ENCODE data around the gene TRAPPC2L. TPM values are rescaled to one million over a fixed set of nuclear protein-coding genes. Genes with fewer than 3 reads are reported as not detected.
A peak's percentile ranks its signal among the peaks of the same experiment; 100 is the strongest.
"Not testable (repeated sequence)": the region's sequence is repeated elsewhere in the genome, so short reads cannot be mapped to it uniquely, and the experiment has no call there.

The TRAPPC2L gene
- total RNA-seq, 3 donors from 2014 or later: 30.6 to 57.9 (median 40.7) TPM

DNA sequence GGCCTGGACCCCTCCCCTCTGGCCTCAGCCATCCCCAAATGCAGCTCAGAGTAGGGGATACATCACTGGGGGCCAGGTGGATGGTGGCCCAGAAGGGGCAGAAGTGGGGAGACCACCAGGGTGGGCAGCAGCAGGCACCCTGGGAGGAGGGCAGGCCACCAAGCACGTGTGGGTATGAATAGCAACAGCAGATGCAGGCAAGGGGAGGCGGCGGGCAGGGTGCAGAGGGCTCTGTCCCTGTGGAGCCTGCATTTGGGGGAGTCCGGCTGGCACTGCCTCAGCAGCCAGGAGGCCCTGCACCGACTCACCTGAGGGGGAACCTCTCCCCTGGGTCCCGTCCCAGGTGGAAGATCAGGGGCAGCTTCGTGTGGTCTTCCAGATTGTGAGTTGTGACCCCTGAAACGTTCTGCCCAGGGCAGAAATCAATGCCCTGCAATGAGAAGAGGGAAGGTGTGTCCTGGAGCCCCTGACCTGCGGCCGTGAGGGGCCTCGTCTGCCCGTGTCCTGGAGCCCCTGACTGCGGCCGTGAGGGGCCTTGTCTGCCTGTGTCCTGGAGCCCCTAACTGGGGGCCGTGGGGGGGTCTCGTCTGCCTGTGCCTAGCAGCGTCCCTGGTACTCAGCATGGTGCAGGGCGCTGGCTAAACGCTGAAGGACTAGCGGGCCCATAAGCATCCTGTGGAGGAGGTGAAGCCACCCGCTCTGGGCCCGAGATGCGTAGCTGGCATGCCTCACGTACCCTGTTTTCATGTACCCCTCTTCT lies 34.5 kb upstream of the TRAPPC2L start:
- H3K36me3 ChIP-seq (ENCODE audit: low read depth): no peaks in the 10 kb centered on the region
- TF ChIP-seq, protein P1, sequence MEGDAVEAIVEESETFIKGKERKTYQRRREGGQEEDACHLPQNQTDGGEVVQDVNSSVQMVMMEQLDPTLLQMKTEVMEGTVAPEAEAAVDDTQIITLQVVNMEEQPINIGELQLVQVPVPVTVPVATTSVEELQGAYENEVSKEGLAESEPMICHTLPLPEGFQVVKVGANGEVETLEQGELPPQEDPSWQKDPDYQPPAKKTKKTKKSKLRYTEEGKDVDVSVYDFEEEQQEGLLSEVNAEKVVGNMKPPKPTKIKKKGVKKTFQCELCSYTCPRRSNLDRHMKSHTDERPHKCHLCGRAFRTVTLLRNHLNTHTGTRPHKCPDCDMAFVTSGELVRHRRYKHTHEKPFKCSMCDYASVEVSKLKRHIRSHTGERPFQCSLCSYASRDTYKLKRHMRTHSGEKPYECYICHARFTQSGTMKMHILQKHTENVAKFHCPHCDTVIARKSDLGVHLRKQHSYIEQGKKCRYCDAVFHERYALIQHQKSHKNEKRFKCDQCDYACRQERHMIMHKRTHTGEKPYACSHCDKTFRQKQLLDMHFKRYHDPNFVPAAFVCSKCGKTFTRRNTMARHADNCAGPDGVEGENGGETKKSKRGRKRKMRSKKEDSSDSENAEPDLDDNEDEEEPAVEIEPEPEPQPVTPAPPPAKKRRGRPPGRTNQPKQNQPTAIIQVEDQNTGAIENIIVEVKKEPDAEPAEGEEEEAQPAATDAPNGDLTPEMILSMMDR (IDR thresholded peaks at IDR 0.05): no peak

DNA sequence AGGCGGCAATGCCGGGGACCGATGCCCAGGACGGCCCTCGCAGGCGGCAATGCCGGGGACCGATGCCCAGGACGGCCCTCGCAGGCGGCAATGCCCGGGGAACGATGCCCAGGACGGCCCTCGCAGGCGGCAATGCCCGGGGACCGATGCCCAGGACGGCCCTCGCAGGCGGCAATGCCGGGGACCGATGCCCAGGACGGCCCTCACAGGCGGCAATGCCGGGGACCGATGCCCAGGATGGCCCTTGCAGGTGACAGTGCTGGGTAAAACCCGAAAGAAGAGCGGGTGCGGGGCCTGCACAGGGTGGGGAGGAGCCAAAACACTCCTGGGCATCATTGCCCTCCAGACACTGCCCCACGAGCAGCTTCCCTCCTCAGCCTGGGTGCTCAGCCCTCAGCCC lies 33.3 kb upstream of the TRAPPC2L start:
- H3K9me3 ChIP-seq; intact Hi-C loops (cut with DNase I, micrococcal nuclease); ATAC-seq; H3K4me3 ChIP-seq; H3K4me1 ChIP-seq (ENCODE audit: low read depth); DNase-seq; H3K36me3 ChIP-seq (ENCODE audit: low read depth): not testable (repeated sequence)

More for the DNA sequence above, 34.5 kb upstream of the TRAPPC2L start:
- ATAC-seq (no peak), DNase-seq (no peak)
- H3K9me3 ChIP-seq: no peaks in the 10 kb centered on the region
- peaks cover 10% of the 10 kb centered on the region for H3K4me1 ChIP-seq (ENCODE audit: low read depth)
- intact Hi-C loops (cut with DNase I, micrococcal nuclease): no loop called here
- H3K4me3 ChIP-seq: no peak overlapping the region

DNA sequence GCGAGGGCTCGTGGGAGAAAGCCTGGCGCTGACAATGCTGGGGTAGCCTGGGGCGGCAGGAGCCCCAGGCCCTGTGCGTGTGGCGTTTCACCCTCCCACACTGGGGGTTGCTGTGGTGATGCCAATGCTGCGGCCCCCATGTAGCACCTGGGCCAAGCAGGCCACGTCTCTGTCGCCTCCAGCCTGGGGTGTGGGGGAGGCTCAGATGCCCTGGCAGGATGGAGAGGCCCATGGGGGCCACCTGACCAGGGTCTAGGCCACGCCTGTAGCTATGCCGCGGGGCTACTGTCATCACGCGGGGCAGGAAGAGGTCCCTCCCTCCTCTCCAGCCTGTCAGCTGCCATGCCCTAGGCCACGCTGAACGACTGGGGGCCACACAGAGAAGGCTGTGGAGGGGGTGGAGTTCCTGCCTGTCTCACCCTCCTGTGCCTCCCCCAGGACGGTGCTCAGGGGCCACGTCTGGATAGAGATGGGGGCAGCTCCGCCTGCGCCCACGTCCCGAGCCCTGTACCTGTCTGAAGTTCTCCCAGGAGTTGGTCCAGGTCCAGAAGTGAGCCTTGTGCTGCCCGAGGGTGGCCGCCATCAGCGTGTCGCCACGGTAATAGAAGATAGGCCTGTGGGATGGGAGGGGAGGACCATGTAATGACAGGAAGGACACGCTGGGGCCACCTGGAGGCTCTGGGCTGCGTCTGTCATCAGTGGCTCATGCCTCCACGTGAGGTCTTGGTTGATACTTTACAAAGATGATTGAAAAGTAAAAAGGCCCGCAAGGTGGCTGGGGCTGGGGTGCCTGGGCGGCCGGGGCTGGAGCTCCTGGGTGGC lies 32.5 kb upstream of the TRAPPC2L start:
- intact Hi-C loops (cut with DNase I, micrococcal nuclease): no loop called here
- no peaks in the 10 kb centered on the region for H3K36me3 ChIP-seq (ENCODE audit: low read depth)
- no peaks in the 10 kb centered on the region for H3K9me3 ChIP-seq
- H3K4me1 ChIP-seq (ENCODE audit: low read depth): peaks cover 10% of the 10 kb centered on the region
- no peak overlapping the region for H3K4me3 ChIP-seq
- ATAC-seq (no peak), DNase-seq (no peak)
- TF ChIP-seq, protein P1 (IDR thresholded peaks at IDR 0.05): no peak

DNA sequence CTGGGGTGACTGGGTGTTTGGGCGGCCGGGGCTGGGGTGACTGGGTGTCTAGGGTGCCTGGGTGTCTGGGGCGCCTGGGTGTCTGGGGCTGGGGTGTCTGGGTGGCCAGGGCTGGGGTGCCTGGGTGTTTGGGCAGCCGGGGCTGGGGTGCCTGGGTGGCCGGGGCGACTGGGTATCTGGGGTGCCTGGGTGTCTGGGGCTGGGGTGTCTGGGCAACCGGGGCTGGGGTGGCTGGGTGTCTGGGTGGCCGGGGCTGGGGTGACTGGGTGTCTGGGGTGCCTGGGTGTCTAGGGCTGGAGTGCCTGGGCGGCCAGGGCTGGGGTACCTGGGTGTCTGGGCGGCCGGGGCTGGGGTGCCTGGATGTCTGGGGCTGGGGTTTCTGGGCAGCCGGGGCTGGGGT lies 31.8 kb upstream of the TRAPPC2L start:
- H3K4me1 ChIP-seq (ENCODE audit: low read depth): peaks cover 10% of the 10 kb centered on the region
- H3K9me3 ChIP-seq: no peaks in the 10 kb centered on the region
- intact Hi-C loops (cut with DNase I, micrococcal nuclease): no loop called here
- no peaks in the 10 kb centered on the region for H3K36me3 ChIP-seq (ENCODE audit: low read depth)
- no peak overlapping the region for H3K4me3 ChIP-seq
- TF ChIP-seq, protein P1 (IDR thresholded peaks at IDR 0.05): no peak
- DNase-seq (no peak), ATAC-seq (no peak)

DNA sequence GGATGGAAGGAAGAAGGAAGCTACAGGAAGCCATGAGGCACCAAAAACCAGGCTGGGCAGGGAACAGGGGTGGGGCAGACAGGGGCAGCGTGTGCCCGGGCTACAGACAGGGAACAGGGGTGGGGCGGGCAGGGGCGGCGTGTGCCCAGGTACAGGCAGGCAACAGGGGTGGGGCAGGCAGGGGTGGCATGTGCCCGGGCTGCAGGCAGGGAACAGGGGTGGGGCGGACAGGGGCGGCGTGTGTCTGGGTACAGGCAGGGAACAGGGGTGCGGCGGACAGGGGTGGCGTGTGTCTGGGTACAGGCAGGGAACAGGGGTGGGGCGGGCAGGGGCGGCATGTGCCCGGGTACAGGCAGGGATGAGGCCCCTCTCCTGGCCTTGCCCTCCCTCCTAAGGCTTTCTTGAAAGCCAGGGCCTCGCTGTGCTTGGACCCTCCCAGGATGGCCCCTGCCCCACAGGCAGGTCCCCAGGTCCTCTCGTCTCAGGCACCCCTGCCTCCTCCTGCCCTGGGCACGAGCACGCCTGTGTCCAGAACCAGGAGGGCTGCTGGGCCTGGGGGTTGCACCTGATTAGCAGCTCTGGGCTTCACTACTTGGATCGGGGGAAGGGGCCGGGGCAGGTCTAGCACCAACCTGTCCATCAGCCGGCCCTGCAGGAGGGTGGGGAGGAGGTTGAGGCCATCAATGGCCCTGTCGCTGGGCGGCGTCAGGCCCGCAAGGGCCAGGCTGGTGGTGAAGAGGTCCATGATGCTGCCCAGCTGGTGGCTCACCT lies 30.7 kb upstream of the TRAPPC2L start:
- H3K36me3 ChIP-seq (ENCODE audit: low read depth): no peaks in the 10 kb centered on the region
- intact Hi-C loops (cut with DNase I, micrococcal nuclease): no loop called here
- H3K9me3 ChIP-seq: no peaks in the 10 kb centered on the region
- ATAC-seq: peak; percentile 89
- peaks cover 10% of the 10 kb centered on the region for H3K4me1 ChIP-seq (ENCODE audit: low read depth)
- TF ChIP-seq, protein P1 (IDR thresholded peaks at IDR 0.05): no peak
- H3K4me3 ChIP-seq: no peak overlapping the region
- DNase-seq: peak; percentile 59 to 85 (median 77)

All from mucosa of descending colon (tissue), 3 donors.